HL-60 (cell line): ENCODE measurements around the gene LIPT2.

ENCODE experiments used
- DNase-seq, 2 experiments: peaks; one replicate each; pipeline ENCODE4 v3.0.0-alpha.2; 2010 to 2020; ENCODE audit warnings: low read depth in 1 of 2, low spot score in 1 of 2
- H3K27ac ChIP-seq: fragments of 250-450 bp; sonication (Bioruptor Pico); replicated peaks from 2 replicates; pipeline ENCODE4 v1.5.1; 2020; ENCODE audit warnings: mild to moderate bottlenecking, moderate library complexity
- H3K27me3 ChIP-seq: fragments of 250-450 bp; sonication (Bioruptor Pico); 2 replicates; pipeline ENCODE4 v1.5.1; 2021; ENCODE audit warnings: mild to moderate bottlenecking, moderate library complexity; ENCODE audit not compliant: insufficient read depth, poor library complexity, severe bottlenecking
- H3K4me3 ChIP-seq: replicated peaks from 2 replicates; pipeline ENCODE4 v1.5.1; 2011; ENCODE audit warnings: mild to moderate bottlenecking, control low read depth, low read length; ENCODE audit not compliant: insufficient read depth
- CTCF ChIP-seq: IDR thresholded peaks from one replicate; pipeline ENCODE4 v1.5.1; 2011; ENCODE audit warnings: low read length, control low read depth, inconsistent platforms; ENCODE audit not compliant: insufficient read depth
- GABPA ChIP-seq: IDR thresholded peaks from 2 replicates; pipeline ENCODE4 v1.6.1; 2012; ENCODE audit warnings: low read depth
- POLR2AphosphoS5 ChIP-seq: IDR thresholded peaks from 2 replicates; pipeline ENCODE4 v1.6.1; 2012; ENCODE audit warnings: low read depth
- SPI1 ChIP-seq: IDR thresholded peaks from 2 replicates; pipeline ENCODE4 v1.6.1; 2012; ENCODE audit warnings: low read depth, mild to moderate bottlenecking, borderline replicate concordance
- TF ChIP-seq, protein P1 (sequence below): IDR thresholded peaks from 2 replicates; pipeline ENCODE4 v1.6.1; 2012; ENCODE audit warnings: low read depth; ENCODE audit not compliant: insufficient replicate concordance

The LIPT2 gene

DNA sequence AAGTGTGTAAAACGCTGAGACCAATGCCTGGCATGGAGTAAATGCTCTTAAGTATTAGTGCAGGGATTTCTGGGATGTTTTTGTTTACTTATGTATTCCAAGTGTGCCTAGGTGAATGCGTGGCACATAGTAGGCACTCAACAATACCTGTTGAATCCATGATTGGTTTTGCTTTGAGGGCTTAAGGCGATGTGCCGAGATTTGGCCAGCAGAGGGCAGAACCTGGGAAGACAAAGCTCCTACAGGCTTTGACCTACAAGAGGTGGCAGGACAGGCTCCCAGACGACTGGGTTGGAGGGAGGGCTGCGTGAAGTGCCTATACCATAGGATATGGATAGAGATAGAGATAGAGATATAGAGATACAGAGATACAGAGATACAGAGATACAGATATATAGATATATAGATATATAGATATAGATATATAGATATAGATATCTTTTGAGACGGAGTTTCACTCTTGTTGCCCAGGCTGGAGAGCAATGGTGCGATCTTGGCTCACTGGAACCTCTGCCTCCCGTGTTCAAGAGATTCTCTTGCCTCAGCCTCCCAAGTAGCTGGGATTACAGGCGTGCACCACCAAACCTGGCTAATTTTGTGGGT, 40.0 kb downstream of the LIPT2 start:
- DNase-seq: peak; percentile 50 to 74
- Histone ChIP-seq H3K27me3 (no peaks in the 10 kb centered on the region), H3K4me3 (no peak overlapping the region), H3K27ac (no peak overlapping the region)
- TF ChIP-seq, protein P1, sequence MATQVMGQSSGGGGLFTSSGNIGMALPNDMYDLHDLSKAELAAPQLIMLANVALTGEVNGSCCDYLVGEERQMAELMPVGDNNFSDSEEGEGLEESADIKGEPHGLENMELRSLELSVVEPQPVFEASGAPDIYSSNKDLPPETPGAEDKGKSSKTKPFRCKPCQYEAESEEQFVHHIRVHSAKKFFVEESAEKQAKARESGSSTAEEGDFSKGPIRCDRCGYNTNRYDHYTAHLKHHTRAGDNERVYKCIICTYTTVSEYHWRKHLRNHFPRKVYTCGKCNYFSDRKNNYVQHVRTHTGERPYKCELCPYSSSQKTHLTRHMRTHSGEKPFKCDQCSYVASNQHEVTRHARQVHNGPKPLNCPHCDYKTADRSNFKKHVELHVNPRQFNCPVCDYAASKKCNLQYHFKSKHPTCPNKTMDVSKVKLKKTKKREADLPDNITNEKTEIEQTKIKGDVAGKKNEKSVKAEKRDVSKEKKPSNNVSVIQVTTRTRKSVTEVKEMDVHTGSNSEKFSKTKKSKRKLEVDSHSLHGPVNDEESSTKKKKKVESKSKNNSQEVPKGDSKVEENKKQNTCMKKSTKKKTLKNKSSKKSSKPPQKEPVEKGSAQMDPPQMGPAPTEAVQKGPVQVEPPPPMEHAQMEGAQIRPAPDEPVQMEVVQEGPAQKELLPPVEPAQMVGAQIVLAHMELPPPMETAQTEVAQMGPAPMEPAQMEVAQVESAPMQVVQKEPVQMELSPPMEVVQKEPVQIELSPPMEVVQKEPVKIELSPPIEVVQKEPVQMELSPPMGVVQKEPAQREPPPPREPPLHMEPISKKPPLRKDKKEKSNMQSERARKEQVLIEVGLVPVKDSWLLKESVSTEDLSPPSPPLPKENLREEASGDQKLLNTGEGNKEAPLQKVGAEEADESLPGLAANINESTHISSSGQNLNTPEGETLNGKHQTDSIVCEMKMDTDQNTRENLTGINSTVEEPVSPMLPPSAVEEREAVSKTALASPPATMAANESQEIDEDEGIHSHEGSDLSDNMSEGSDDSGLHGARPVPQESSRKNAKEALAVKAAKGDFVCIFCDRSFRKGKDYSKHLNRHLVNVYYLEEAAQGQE: no peak
- TF ChIP-seq CTCF: peak; percentile 82

DNA sequence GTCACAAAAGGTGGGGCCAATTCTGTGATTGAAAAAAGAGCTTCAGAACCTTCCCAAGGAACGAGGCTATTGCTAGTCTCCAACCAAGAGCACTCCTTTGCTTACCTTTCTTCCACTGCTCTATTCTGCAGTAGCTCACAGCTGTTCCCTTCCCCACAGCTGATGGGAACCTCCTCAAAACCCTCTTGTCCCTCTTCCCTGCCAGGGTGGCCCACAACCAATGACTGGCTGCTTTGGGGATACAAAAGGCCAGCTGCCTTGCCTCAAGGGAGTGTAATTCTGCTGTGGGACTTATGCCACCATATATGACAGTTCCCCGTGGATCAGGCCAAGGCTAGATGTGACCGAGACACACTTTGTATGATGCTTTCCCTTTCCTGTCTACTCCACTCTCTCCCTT, 41.2 kb downstream of the LIPT2 start:
- DNase-seq: no peak
- H3K4me3 ChIP-seq: no peak overlapping the region
- H3K27ac ChIP-seq: no peak overlapping the region
- TF ChIP-seq SPI1 (no peak), CTCF (no peak), POLR2AphosphoS5 (no peak), GABPA (no peak)
- TF ChIP-seq, protein P1: no peak
- no peaks in the 10 kb centered on the region for H3K27me3 ChIP-seq

- DNase-seq: no peak
- TF ChIP-seq, protein P1: no peak
- TF ChIP-seq CTCF (no peak), GABPA (no peak), POLR2AphosphoS5 (no peak), SPI1 (no peak)
- H3K27me3 ChIP-seq: no peaks in the 10 kb centered on the region
- H3K4me3 ChIP-seq: no peak overlapping the region
- H3K27ac ChIP-seq: no peak overlapping the region
Measured at GRCh38 chr11:74450318-74450717, 43.2 kb downstream of the LIPT2 start.
